ENCODE data around the gene FNDC7. TPM values are rescaled to one million over a fixed set of nuclear protein-coding genes. Genes with fewer than 3 reads are reported as not detected.
"Not testable (repeated sequence)": the region's sequence is repeated elsewhere in the genome, so short reads cannot be mapped to it uniquely, and the experiment has no call there.

Gene FNDC7
- total and polyA plus RNA-seq, 12 donors = 0.03 to 0.71 (median 0.17) TPM; not detected in 6

- Histone ChIP-seq H3K4me3 (no peak overlapping the region), H3K9me3 (replicated peaks in 1 of 3) (no peaks in the 10 kb centered on the region), H3K27ac (no peak overlapping the region), H3K27me3 (no peaks in the 10 kb centered on the region), H3K36me3 (replicated peaks in 1 of 2) (peaks cover 0 to 37% of the 10 kb centered on the region in 2 donors), H3K4me1 (replicated peaks in 1 of 2) (no peaks in the 10 kb centered on the region)
- no peak for DNase-seq
- no peak for TF ChIP-seq POLR2A (IDR thresholded peaks at IDR 0.05)
- no peak for TF ChIP-seq CTCF (IDR thresholded peaks at IDR 0.05)
- intact Hi-C loops (cut with DNase I) = no loop called here
Measured at GRCh38 chr1:108779455-108779854, 66.7 kb downstream of the FNDC7 start.

- no peak for TF ChIP-seq CTCF (IDR thresholded peaks at IDR 0.05)
- no peaks in the 10 kb centered on the region for H3K4me1 ChIP-seq (replicated peaks in 1 of 2)
- H3K9me3 ChIP-seq (replicated peaks in 1 of 3) = peaks cover 0 to 5% (median 0%) of the 10 kb centered on the region in 3 donors
- no peak overlapping the region for H3K27ac ChIP-seq
- no peak for DNase-seq
- H3K27me3 ChIP-seq = no peaks in the 10 kb centered on the region
- intact Hi-C loops (cut with DNase I) = no loop called here
- H3K36me3 ChIP-seq (replicated peaks in 1 of 2) = peaks cover 0 to 38% of the 10 kb centered on the region in 2 donors
- WGBS, 4 donors = 85 to 94% (median 91%) methylated on average over 3 of the region's 3 CpGs
- H3K4me3 ChIP-seq = no peak overlapping the region
Measured at GRCh38 chr1:108780937-108781574, 68.3 kb downstream of the FNDC7 start.

- H3K27me3 ChIP-seq; H3K4me3 ChIP-seq; DNase-seq; H3K9me3 ChIP-seq (replicated peaks in 1 of 3); H3K4me1 ChIP-seq (replicated peaks in 1 of 2); H3K27ac ChIP-seq; intact Hi-C loops (cut with DNase I): not testable (repeated sequence)
- 100% methylated on average over 1 of the region's 1 CpG for WGBS, 4 donors
- H3K36me3 ChIP-seq (replicated peaks in 1 of 2) = peaks cover 0 to 39% of the 10 kb centered on the region in 2 donors
Measured at GRCh38 chr1:108781575-108781944, 68.9 kb downstream of the FNDC7 start.

GRCh38 chr1:108785264-108785663, 72.6 kb downstream of the FNDC7 start:
- intact Hi-C loops (cut with DNase I) = no loop called here
- Histone ChIP-seq H3K27me3 (no peaks in the 10 kb centered on the region), H3K27ac (no peak overlapping the region), H3K4me3 (no peak overlapping the region), H3K9me3 (replicated peaks in 1 of 3) (peaks cover 0 to 5% (median 0%) of the 10 kb centered on the region in 3 donors), H3K36me3 (replicated peaks in 1 of 2) (peaks cover 0 to 18% of the 10 kb centered on the region in 2 donors), H3K4me1 (replicated peaks in 1 of 2) (no peaks in the 10 kb centered on the region)
- DNase-seq = no peak
- 93 to 95% (median 94%) methylated on average over 6 of the region's 6 CpGs for WGBS, 4 donors
- TF ChIP-seq CTCF (IDR thresholded peaks at IDR 0.05) (no peak), POLR2A (IDR thresholded peaks at IDR 0.05) (no peak)

- TF ChIP-seq POLR2A (IDR thresholded peaks at IDR 0.05) (no peak), CTCF (IDR thresholded peaks at IDR 0.05) (no peak)
- no peak overlapping the region for H3K27ac ChIP-seq
- no peaks in the 10 kb centered on the region for H3K4me1 ChIP-seq (replicated peaks in 1 of 2)
- peaks cover 0 to 5% (median 0%) of the 10 kb centered on the region in 3 donors for H3K9me3 ChIP-seq (replicated peaks in 1 of 3)
- no peaks in the 10 kb centered on the region for H3K27me3 ChIP-seq
- WGBS, 4 donors = 93 to 100% (median 98%) methylated on average over 2 of the region's 2 CpGs
- H3K36me3 ChIP-seq (replicated peaks in 1 of 2) = peaks cover 0 to 15% of the 10 kb centered on the region in 2 donors
- no peak for DNase-seq
- intact Hi-C loops (cut with DNase I) = no loop called here
- no peak overlapping the region for H3K4me3 ChIP-seq
Measured at GRCh38 chr1:108785880-108786279, 73.2 kb downstream of the FNDC7 start.

Measured in adrenal gland (tissue), 12 donors.